B cell (primary cell): Measurements from ENCODE around the gene PTPRN. TPM values are rescaled to one million over a fixed set of nuclear protein-coding genes. Genes with fewer than 3 reads are reported as not detected.
"Not testable (repeated sequence)": the region's sequence is repeated elsewhere in the genome, so short reads cannot be mapped to it uniquely, and the experiment has no call there.

ENCODE experiments used
- ATAC-seq: fragments of 200-7000 bp; cut with Tn5 transposase; one replicate; pipeline ENCODE4 v1.10.0; 2021; ENCODE audit warnings: low read depth, mild to moderate bottlenecking, moderate number of reproducible peaks, moderate library complexity
- CTCF ChIA-PET: fragments of 350-600 bp; sonication (Branson Sonifier 250); formaldehyde crosslinking; loops from one replicate; lab custom pipeline; 2021; ENCODE audit warnings: antibody characterized with exemption, inconsistent platforms; lab: Charles Lee
- POLR2A ChIA-PET: fragments of 350-600 bp; sonication (Branson Sonifier 250); formaldehyde crosslinking; loops from one replicate; lab custom pipeline; 2021; ENCODE audit warnings: antibody characterized with exemption; lab: Charles Lee
- DNase-seq: peaks from one replicate; pipeline ENCODE4 v3.0.0; 2013
- H2AFZ ChIP-seq: 2 replicates; pipeline ENCODE4 v1.6.1; 2012; ENCODE audit warnings: mild to moderate bottlenecking, low read depth, low read length; ENCODE audit not compliant: insufficient read depth, poor library complexity, severe bottlenecking
- H3K27ac ChIP-seq, 2 donors: 1 replicate in 1 of 2; 2 replicates in 1 of 2; pipeline ENCODE4 v1.5.1; 2012 to 2013; ENCODE audit warnings: low read length in 2 of 2, mild to moderate bottlenecking in 2 of 2, moderate library complexity in 1 of 2
- H3K27me3 ChIP-seq, 4 experiments: fragments of 200-600 bp in 1 of 4; sonication (generic) in 1 of 4; replicated peaks in 1 of 4; 1 replicate in 2 of 4; 2 replicates in 2 of 4; pipeline versions ENCODE4 v1.6.1 to v1.7.0; 2013 to 2016; ENCODE audit warnings: low read length in 3 of 4, mild to moderate bottlenecking in 2 of 4, mixed read lengths in 1 of 4, moderate library complexity in 1 of 4; ENCODE audit not compliant: insufficient read depth in 4 of 4, control insufficient read depth in 3 of 4; ENCODE audit errors: control extremely low read depth in 1 of 4
- H3K36me3 ChIP-seq, 2 experiments: replicated peaks in 1 of 2; 1 replicate in 1 of 2; 2 replicates in 1 of 2; pipeline versions ENCODE4 v1.6.1 to v1.7.1; 2013; ENCODE audit warnings: low read length in 1 of 2; ENCODE audit not compliant: insufficient read depth in 2 of 2, control insufficient read depth in 1 of 2; ENCODE audit errors: control extremely low read depth in 1 of 2, extremely low read depth in 1 of 2
- H3K4me1 ChIP-seq, 2 donors: fragments of 200-600 bp in 1 of 2; sonication (generic) in 1 of 2; 1 replicate in 1 of 2; 2 replicates in 1 of 2; pipeline versions ENCODE4 v1.5.1 to v1.6.1; 2013 to 2017; ENCODE audit warnings: low read length in 2 of 2; ENCODE audit not compliant: control insufficient read depth in 2 of 2, insufficient read depth in 2 of 2
- H3K4me2 ChIP-seq: replicated peaks from 2 replicates; pipeline ENCODE3; 2012; ENCODE audit warnings: mild to moderate bottlenecking, low read depth, low read length; ENCODE audit not compliant: poor library complexity, severe bottlenecking
- H3K4me3 ChIP-seq, 5 experiments: fragments of 200-600 bp in 1 of 5; sonication (generic) in 1 of 5; 1 replicate in 3 of 5; 2 replicates in 2 of 5; pipeline versions ENCODE4 v1.5.1 to v1.7.0; 2011 to 2016; ENCODE audit warnings: low read length in 4 of 5, mild to moderate bottlenecking in 4 of 5, low read depth in 2 of 5, control low read depth in 1 of 5, moderate library complexity in 1 of 5; ENCODE audit not compliant: insufficient read depth in 1 of 5; ENCODE audit errors: control extremely low read depth in 1 of 5, extremely low read depth in 1 of 5
- H3K79me2 ChIP-seq: fragments of 200-600 bp; sonication (generic); one replicate; pipeline ENCODE4 v1.6.0; 2016; ENCODE audit warnings: low read length; ENCODE audit not compliant: control insufficient read depth, insufficient read depth
- H3K9ac ChIP-seq: fragments of 200-600 bp; sonication (generic); 2 replicates; pipeline ENCODE4 v1.6.1; 2017; ENCODE audit warnings: mild to moderate bottlenecking, low read length, moderate library complexity
- H3K9me3 ChIP-seq, 3 donors: one replicate each; pipeline versions ENCODE4 v1.6.1 to v1.7.1; 2013; ENCODE audit warnings: low read length in 2 of 3; ENCODE audit not compliant: control insufficient read depth in 2 of 3, insufficient read depth in 1 of 3; ENCODE audit errors: control extremely low read depth in 1 of 3
- H4K20me1 ChIP-seq: 2 replicates; pipeline ENCODE4 v1.6.0; 2012; ENCODE audit warnings: mild to moderate bottlenecking, low read length; ENCODE audit not compliant: insufficient read depth, control insufficient read depth, poor library complexity, severe bottlenecking
- H3K27ac Mint-ChIP-seq: one replicate; pipeline ENCODE4 v1.8.0; 2021; ENCODE audit warnings: mixed read lengths
- H3K27me3 Mint-ChIP-seq: one replicate; pipeline ENCODE4 v1.8.0; 2021; ENCODE audit warnings: mixed read lengths
- H3K4me1 Mint-ChIP-seq: one replicate; pipeline ENCODE4 v1.8.0; 2021; ENCODE audit warnings: mixed read lengths
- H3K4me3 Mint-ChIP-seq: one replicate; pipeline ENCODE4 v1.8.0; 2021; ENCODE audit warnings: mixed read lengths
- H3K9me3 Mint-ChIP-seq: one replicate; pipeline ENCODE4 v1.8.0; 2022; ENCODE audit warnings: mixed read lengths; ENCODE audit not compliant: insufficient read depth
- EZH2 ChIP-seq: IDR thresholded peaks from 2 replicates; pipeline ENCODE4 v1.6.1; 2012; ENCODE audit warnings: borderline replicate concordance, low read depth, mild to moderate bottlenecking, moderate library complexity, low read length; ENCODE audit not compliant: insufficient read depth, poor library complexity, severe bottlenecking
- WGBS: methylation state at CpG from one replicate; pipeline ENCODE4 v1.1.5; 2013; ENCODE audit warnings: missing lambda C conversion rate; ENCODE audit not compliant: insufficient coverage; 5-methylcytosine and 5-hydroxymethylcytosine counted together
- intact Hi-C: fragments of 100-400 bp; cut with micrococcal nuclease; formaldehyde crosslinking; loops from one replicate; pipeline ENCODE4 v1.10.0; 2022
- polyA plus RNA-seq: library from polyadenylated mRNA; depleted of rRNA; stranded (reverse); fragments of >200 nt; gene quantifications from 2 replicates; pipeline ENCODE4 v1.2.3, GENCODE V29; 2012
- total RNA-seq, 2 donors: library from RNA; stranded (reverse); fragments of 120-200 nt in 1 of 2; gene quantifications; 1 replicate in 1 of 2; 2 replicates in 1 of 2; pipeline versions ENCODE4 v1.2.3 to v1.2.4, GENCODE V29; 2013 to 2022
- TF ChIP-seq, protein P1 (sequence below): fragments of 200-600 bp; IDR thresholded peaks from one replicate; pipeline ENCODE4 v1.8.0; 2022; ENCODE audit warnings: antibody characterized with exemption, mild to moderate bottlenecking

PTPRN gene
- total and polyA plus RNA-seq, 2 donors (not counting 1 experiment from before 2014, with no cell fraction given): 0.04 TPM; not detected in 1

DNA sequence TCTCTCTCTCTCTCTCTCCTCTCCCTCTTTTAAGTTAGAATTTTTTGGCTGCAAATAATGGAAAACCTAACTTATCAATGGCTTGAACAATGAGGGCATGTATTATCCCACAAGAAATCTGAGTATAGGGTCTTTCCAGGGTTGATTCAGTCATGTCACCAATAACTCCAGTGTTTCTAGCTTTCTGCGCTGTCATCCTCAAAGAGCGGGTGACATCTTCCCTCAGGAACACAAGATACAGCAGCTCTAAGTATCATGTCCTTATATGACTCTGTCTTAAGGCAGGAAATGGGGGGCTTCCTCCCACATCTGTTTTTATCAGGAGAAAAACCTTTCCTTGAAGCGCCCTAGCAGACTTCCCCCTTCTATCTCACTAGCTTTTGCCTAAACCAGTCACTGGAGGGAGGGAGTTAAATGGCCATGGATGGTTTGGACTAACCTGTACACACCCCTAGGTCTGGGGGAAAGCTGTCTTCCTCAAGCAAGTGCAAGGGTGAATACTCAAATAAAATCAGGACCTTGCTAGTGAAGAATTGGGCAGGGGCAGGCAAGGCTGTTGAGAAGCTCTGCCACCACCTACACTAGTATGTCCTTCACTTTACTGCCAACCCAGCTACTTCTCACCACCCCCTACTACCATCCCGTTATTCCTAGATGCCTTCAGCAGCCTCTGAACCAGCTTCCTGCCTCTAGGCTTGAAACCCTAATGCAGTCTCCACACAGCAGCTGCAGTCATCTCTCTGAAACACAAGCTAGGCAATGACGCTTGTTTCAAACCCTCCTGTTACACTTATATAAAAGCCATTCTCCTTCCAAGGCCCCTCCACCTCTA lies 48.0 kb downstream of the PTPRN start:
- Histone ChIP-seq H3K9me3 (no peaks in the 10 kb centered on the region), H3K27ac (no peak overlapping the region), H2AFZ (no peak overlapping the region), H3K4me3 (no peak overlapping the region), H3K27me3 (no peaks in the 10 kb centered on the region), H3K79me2 (no peaks in the 10 kb centered on the region), H3K4me2 (no peak overlapping the region), H3K4me1 (no peaks in the 10 kb centered on the region), H4K20me1 (no peaks in the 10 kb centered on the region), H3K36me3 (no peaks in the 10 kb centered on the region), H3K9ac (no peak overlapping the region)
- POLR2A ChIA-PET: interaction anchor here (0.6 to 0.7 kb wide), 2 partner anchors 127 to 135 kb away, joined by 3 read pairs; partner anchors contain the start of gene DNPEP
- ATAC-seq: no peak
- Mint-ChIP-seq H3K27me3 (no peaks in the 10 kb centered on the region), H3K4me3 (no peak overlapping the region), H3K4me1 (no peaks in the 10 kb centered on the region), H3K27ac (no peak overlapping the region), H3K9me3 (no peaks in the 10 kb centered on the region)
- WGBS: 54% methylated on average over 1 of the region's 5 CpGs
- TF ChIP-seq EZH2: no peak
- TF ChIP-seq, protein P1, sequence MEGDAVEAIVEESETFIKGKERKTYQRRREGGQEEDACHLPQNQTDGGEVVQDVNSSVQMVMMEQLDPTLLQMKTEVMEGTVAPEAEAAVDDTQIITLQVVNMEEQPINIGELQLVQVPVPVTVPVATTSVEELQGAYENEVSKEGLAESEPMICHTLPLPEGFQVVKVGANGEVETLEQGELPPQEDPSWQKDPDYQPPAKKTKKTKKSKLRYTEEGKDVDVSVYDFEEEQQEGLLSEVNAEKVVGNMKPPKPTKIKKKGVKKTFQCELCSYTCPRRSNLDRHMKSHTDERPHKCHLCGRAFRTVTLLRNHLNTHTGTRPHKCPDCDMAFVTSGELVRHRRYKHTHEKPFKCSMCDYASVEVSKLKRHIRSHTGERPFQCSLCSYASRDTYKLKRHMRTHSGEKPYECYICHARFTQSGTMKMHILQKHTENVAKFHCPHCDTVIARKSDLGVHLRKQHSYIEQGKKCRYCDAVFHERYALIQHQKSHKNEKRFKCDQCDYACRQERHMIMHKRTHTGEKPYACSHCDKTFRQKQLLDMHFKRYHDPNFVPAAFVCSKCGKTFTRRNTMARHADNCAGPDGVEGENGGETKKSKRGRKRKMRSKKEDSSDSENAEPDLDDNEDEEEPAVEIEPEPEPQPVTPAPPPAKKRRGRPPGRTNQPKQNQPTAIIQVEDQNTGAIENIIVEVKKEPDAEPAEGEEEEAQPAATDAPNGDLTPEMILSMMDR: no peak
- CTCF ChIA-PET: interaction anchor here (1.0 to 1.7 kb wide), 7 partner anchors 12 to 89 kb away, joined by 3 to 7 read pairs (median 3); no protein-coding TSS in a partner anchor
- DNase-seq: no peak
- intact Hi-C loops: no loop called here

- H3K36me3 ChIP-seq, H3K4me3 ChIP-seq, H3K9me3 ChIP-seq, DNase-seq, H3K4me2 ChIP-seq, H3K79me2 ChIP-seq, H3K4me1 ChIP-seq, intact Hi-C loops, ATAC-seq, H3K27me3 ChIP-seq, H4K20me1 ChIP-seq, H3K27ac ChIP-seq, H3K9ac ChIP-seq, H3K27me3 Mint-ChIP-seq, H3K4me3 Mint-ChIP-seq, H3K9me3 Mint-ChIP-seq, H3K27ac Mint-ChIP-seq, H2AFZ ChIP-seq: not testable (repeated sequence)
- WGBS: 97% methylated on average over 4 of the region's 10 CpGs
- ChIA-PET CTCF (interaction anchor here (0.8 to 7.6 kb wide), 4 partner anchors 14 to 36 kb away, joined by 3 to 97 read pairs (median 6); partner anchors contain the start of genes DNAJB2, GLB1L and STK16), POLR2A (interaction anchor here (1.3 kb wide), 1 partner anchor 10 kb away, joined by 8 read pairs; no protein-coding TSS in a partner anchor)
- H3K4me1 Mint-ChIP-seq: peaks cover 10% of the 10 kb centered on the region
Measured at GRCh38 chr2:219258942-219259341, 50.3 kb downstream of the PTPRN start.
